Duodenal mucosa (tissue), 2 donors: ENCODE measurements around the gene SLC25A13.
A peak's percentile ranks its signal among the peaks of the same experiment; 100 is the strongest.

Source experiments
- H3K27ac ChIP-seq: one replicate; pipeline ENCODE4 v1.7.0; 2013; ENCODE audit warnings: low read depth, low read length
- H3K27me3 ChIP-seq, 2 donors: one replicate each; pipeline ENCODE4 v1.7.0; 2013; ENCODE audit warnings: low read length in 2 of 2, control low read depth in 1 of 2; ENCODE audit not compliant: insufficient read depth in 2 of 2, control insufficient read depth in 1 of 2
- H3K36me3 ChIP-seq, 2 donors: one replicate each; pipeline ENCODE4 v1.7.0; 2013; ENCODE audit warnings: low read length in 2 of 2, control low read depth in 1 of 2; ENCODE audit not compliant: insufficient read depth in 2 of 2, control insufficient read depth in 1 of 2
- H3K4me1 ChIP-seq, 2 donors: one replicate each; pipeline ENCODE4 v1.7.0; 2013; ENCODE audit warnings: low read length in 2 of 2, control low read depth in 1 of 2; ENCODE audit not compliant: insufficient read depth in 2 of 2, control insufficient read depth in 1 of 2
- H3K4me3 ChIP-seq, 2 donors: one replicate each; pipeline ENCODE4 v1.7.0; 2013; ENCODE audit warnings: low read length in 2 of 2, low read depth in 1 of 2
- H3K9ac ChIP-seq, 2 donors: one replicate each; pipeline ENCODE4 v1.7.0; 2013; ENCODE audit warnings: low read length in 2 of 2, low read depth in 1 of 2
- H3K9me3 ChIP-seq, 2 donors: one replicate each; pipeline ENCODE4 v1.7.0; 2013; ENCODE audit warnings: low read length in 2 of 2, control low read depth in 1 of 2; ENCODE audit not compliant: control insufficient read depth in 1 of 2

SLC25A13 gene

GRCh38 chr7:96093435-96093834 is 228.5 kb downstream of the SLC25A13 start:
- Histone ChIP-seq H3K36me3 (no peaks in the 10 kb centered on the region), H3K27ac (no peak overlapping the region), H3K4me3 (no peak overlapping the region), H3K9me3 (no peaks in the 10 kb centered on the region), H3K9ac (no peak overlapping the region), H3K27me3 (no peaks in the 10 kb centered on the region), H3K4me1 (no peaks in the 10 kb centered on the region)

- H3K4me3 ChIP-seq, result no peak overlapping the region
- H3K36me3 ChIP-seq, result no peaks in the 10 kb centered on the region
- H3K4me1 ChIP-seq, result no peaks in the 10 kb centered on the region
- H3K27me3 ChIP-seq, result no peaks in the 10 kb centered on the region
- H3K9me3 ChIP-seq, result no peaks in the 10 kb centered on the region
- no peak overlapping the region for H3K9ac ChIP-seq
- no peak overlapping the region for H3K27ac ChIP-seq
Measured at GRCh38 chr7:96090756-96091155, 231.1 kb downstream of the SLC25A13 start.

GRCh38 chr7:96089511-96089910 is 232.4 kb downstream of the SLC25A13 start:
- Histone ChIP-seq H3K27ac (no peak overlapping the region), H3K36me3 (no peaks in the 10 kb centered on the region), H3K9me3 (no peaks in the 10 kb centered on the region), H3K4me1 (no peaks in the 10 kb centered on the region), H3K27me3 (no peaks in the 10 kb centered on the region), H3K9ac (no peak overlapping the region), H3K4me3 (no peak overlapping the region)

GRCh38 chr7:96088579-96088978 is 233.3 kb downstream of the SLC25A13 start:
- Histone ChIP-seq H3K27me3 (no peaks in the 10 kb centered on the region), H3K9me3 (no peaks in the 10 kb centered on the region), H3K27ac (no peak overlapping the region), H3K4me3 (no peak overlapping the region), H3K4me1 (no peaks in the 10 kb centered on the region), H3K9ac (no peak overlapping the region), H3K36me3 (no peaks in the 10 kb centered on the region)

- Histone ChIP-seq H3K36me3 (no peaks in the 10 kb centered on the region), H3K27me3 (no peaks in the 10 kb centered on the region), H3K4me1 (no peaks in the 10 kb centered on the region)
Measured at GRCh38 chr7:96085953-96086352, 235.9 kb downstream of the SLC25A13 start.

GRCh38 chr7:96084881-96085553 is 236.9 kb downstream of the SLC25A13 start:
- no peak overlapping the region for H3K9ac ChIP-seq
- H3K4me1 ChIP-seq, result no peaks in the 10 kb centered on the region
- H3K4me3 ChIP-seq, result no peak overlapping the region
- no peaks in the 10 kb centered on the region for H3K9me3 ChIP-seq
- H3K27me3 ChIP-seq, result no peaks in the 10 kb centered on the region
- no peaks in the 10 kb centered on the region for H3K36me3 ChIP-seq
- H3K27ac ChIP-seq, result no peak overlapping the region

More at GRCh38 chr7:96085953-96086352, 235.9 kb downstream of the SLC25A13 start:
- Histone ChIP-seq H3K9ac (no peak overlapping the region), H3K9me3 (no peaks in the 10 kb centered on the region), H3K27ac (no peak overlapping the region), H3K4me3 (no peak overlapping the region)

- H3K27ac ChIP-seq, result no peak overlapping the region
- peaks cover 0 to 6% of the 10 kb centered on the region in 2 donors for H3K4me1 ChIP-seq
- no peak overlapping the region for H3K9ac ChIP-seq
- no peaks in the 10 kb centered on the region for H3K9me3 ChIP-seq
- no peaks in the 10 kb centered on the region for H3K36me3 ChIP-seq
- peaks cover 6 to 12% of the 10 kb centered on the region in 2 donors for H3K27me3 ChIP-seq
- no peak overlapping the region for H3K4me3 ChIP-seq
Measured at GRCh38 chr7:96080027-96080426, 241.9 kb downstream of the SLC25A13 start.

- Histone ChIP-seq H3K27me3 (peaks cover 6 to 12% of the 10 kb centered on the region in 2 donors), H3K4me1 (peaks cover 0 to 6% of the 10 kb centered on the region in 2 donors), H3K9ac (peak overlapping the region in 1 of 2 donors; percentile 22), H3K36me3 (no peaks in the 10 kb centered on the region), H3K4me3 (peak overlapping the region; percentile 57 to 62), H3K9me3 (no peaks in the 10 kb centered on the region), H3K27ac (no peak overlapping the region)
Measured at GRCh38 chr7:96076350-96076707, 245.6 kb downstream of the SLC25A13 start.

- Histone ChIP-seq H3K9ac (peak overlapping the region in 1 of 2 donors; percentile 22), H3K27me3 (peaks cover 6 to 12% of the 10 kb centered on the region in 2 donors), H3K36me3 (no peaks in the 10 kb centered on the region), H3K27ac (no peak overlapping the region), H3K4me1 (peaks cover 0 to 6% of the 10 kb centered on the region in 2 donors), H3K4me3 (peak overlapping the region; percentile 57 to 62), H3K9me3 (no peaks in the 10 kb centered on the region)
Measured at GRCh38 chr7:96075510-96076349, 246.2 kb downstream of the SLC25A13 start.

GRCh38 chr7:96074871-96075270 is 247.0 kb downstream of the SLC25A13 start:
- H3K27me3 ChIP-seq, result peaks cover 6 to 12% of the 10 kb centered on the region in 2 donors
- H3K4me3 ChIP-seq, result no peak overlapping the region
- peaks cover 0 to 6% of the 10 kb centered on the region in 2 donors for H3K4me1 ChIP-seq
- no peaks in the 10 kb centered on the region for H3K9me3 ChIP-seq
- no peaks in the 10 kb centered on the region for H3K36me3 ChIP-seq
- no peak overlapping the region for H3K27ac ChIP-seq
- no peak overlapping the region for H3K9ac ChIP-seq
